ENCODE results near the gene GATA2.

GATA2 gene

DNA sequence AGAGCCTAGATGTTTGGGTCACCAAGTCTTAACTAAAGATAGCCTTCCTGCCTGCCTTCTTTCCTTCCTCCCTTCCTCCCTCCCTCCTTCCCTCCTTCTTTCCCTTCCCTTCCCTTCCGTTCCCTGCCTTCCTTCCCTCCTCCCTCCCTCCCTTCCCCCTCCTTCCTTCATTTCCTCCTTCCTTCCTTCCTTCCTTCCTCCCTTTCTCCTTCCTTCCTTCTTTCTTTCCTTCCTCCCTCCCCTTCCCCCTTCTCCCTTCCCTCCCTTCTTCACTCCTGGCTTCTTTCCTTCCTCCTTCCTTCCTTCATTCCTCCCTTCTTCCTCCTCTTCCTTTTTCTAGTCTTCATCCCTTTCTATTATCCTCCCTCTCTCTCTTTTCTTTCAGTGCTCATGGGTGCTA is 28.3 kb downstream of the GATA2 start:
- no peak overlapping the region for H3K9ac ChIP-seq (ENCODE audit: low read depth, low read length, poor library complexity, severe bottlenecking)
- no peaks in the 10 kb centered on the region for H3K27me3 ChIP-seq (ENCODE audit: insufficient read depth, low read length, poor library complexity, severe bottlenecking)
- H4K20me1 ChIP-seq (ENCODE audit: insufficient read depth, low read length, poor library complexity, severe bottlenecking) = no peaks in the 10 kb centered on the region
- H3K4me2 ChIP-seq (ENCODE audit: low read depth, low read length, poor library complexity, severe bottlenecking) = no peak overlapping the region
- peaks cover 8% of the 10 kb centered on the region for H3K4me1 ChIP-seq (ENCODE audit: insufficient read depth, low read length, poor library complexity, severe bottlenecking)
- H3K4me3 ChIP-seq (ENCODE audit: low read length, poor library complexity, severe bottlenecking) = no peak overlapping the region
- H3F3A ChIP-seq (ENCODE audit: low read depth) = no peaks in the 10 kb centered on the region
- no peak for TF ChIP-seq EZH2phosphoT487 (IDR thresholded peaks at IDR 0.05; ENCODE audit: borderline replicate concordance)
- no peak for TF ChIP-seq CTCF (conservative IDR thresholded peaks at IDR 0.05; ENCODE audit: low read length)
- H3K9me3 ChIP-seq (ENCODE audit: insufficient read depth, low read depth, low read length) = no peaks in the 10 kb centered on the region
- H2AFZ ChIP-seq (ENCODE audit: low read length) = no peak overlapping the region
- no peaks in the 10 kb centered on the region for H3K36me3 ChIP-seq (ENCODE audit: insufficient read depth, low read length)
- no peaks in the 10 kb centered on the region for H3K79me2 ChIP-seq (ENCODE audit: insufficient read depth, low read length)
- H3K9me2 ChIP-seq (replicated peaks; ENCODE audit: low read depth, low read length) = no peaks in the 10 kb centered on the region

DNA sequence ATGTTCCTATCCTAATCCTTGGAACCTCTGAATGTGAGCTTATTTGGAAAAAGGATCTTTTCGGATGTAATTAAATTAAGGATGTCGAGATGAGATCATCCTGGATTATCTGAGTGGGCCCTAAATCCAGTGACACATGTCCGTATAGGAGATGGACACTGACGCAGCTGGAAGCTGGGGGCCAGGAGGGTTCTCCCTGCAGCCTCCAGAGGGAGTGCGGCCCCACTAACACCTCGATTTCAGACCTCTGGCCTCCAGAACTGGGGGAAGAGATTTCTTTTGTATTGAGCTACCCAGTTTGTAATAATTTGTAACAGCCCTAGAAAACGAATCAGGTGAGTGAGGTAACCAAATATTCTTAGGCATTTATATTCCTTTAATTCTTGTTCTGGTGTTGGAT is 28.8 kb downstream of the GATA2 start:
- Histone ChIP-seq H3K4me1 (ENCODE audit: insufficient read depth, low read length, poor library complexity, severe bottlenecking) (peaks cover 7% of the 10 kb centered on the region), H3K36me3 (ENCODE audit: insufficient read depth, low read length) (no peaks in the 10 kb centered on the region), H3F3A (ENCODE audit: low read depth) (no peaks in the 10 kb centered on the region), H4K20me1 (ENCODE audit: insufficient read depth, low read length, poor library complexity, severe bottlenecking) (no peaks in the 10 kb centered on the region), H3K9me3 (ENCODE audit: insufficient read depth, low read depth, low read length) (no peaks in the 10 kb centered on the region), H3K9ac (ENCODE audit: low read depth, low read length, poor library complexity, severe bottlenecking) (no peak overlapping the region), H3K79me2 (ENCODE audit: insufficient read depth, low read length) (no peaks in the 10 kb centered on the region), H3K4me2 (ENCODE audit: low read depth, low read length, poor library complexity, severe bottlenecking) (no peak overlapping the region), H3K4me3 (ENCODE audit: low read length, poor library complexity, severe bottlenecking) (no peak overlapping the region), H2AFZ (ENCODE audit: low read length) (no peak overlapping the region), H3K27me3 (ENCODE audit: insufficient read depth, low read length, poor library complexity, severe bottlenecking) (no peaks in the 10 kb centered on the region), H3K9me2 (replicated peaks; ENCODE audit: low read depth, low read length) (no peaks in the 10 kb centered on the region)
- TF ChIP-seq CTCF (conservative IDR thresholded peaks at IDR 0.05; ENCODE audit: low read length) (peak; percentile 14; the same call in 1 of the 2 replicates), EZH2phosphoT487 (IDR thresholded peaks at IDR 0.05; ENCODE audit: borderline replicate concordance) (no peak)

DNA sequence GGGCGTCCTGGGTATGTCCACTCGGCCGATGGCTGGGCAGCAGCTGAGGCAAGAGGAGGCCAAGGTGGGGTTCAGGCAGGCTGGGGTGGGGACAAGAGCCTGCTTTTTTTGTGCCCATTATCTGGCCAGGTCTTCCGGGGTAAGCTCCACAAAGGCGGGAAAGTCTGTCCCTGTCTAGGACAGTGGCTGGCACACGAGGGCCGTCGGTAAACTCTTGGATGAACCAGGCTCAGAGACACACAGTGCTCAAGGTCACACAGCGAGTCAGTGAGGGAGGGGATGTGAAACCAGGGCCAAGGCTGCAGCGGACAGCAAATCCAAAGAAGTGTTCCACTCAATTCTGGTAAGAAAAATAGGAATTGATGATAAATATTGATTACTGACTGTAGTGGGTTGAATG is 29.2 kb downstream of the GATA2 start:
- no peak overlapping the region for H3K4me2 ChIP-seq (ENCODE audit: low read depth, low read length, poor library complexity, severe bottlenecking)
- no peak overlapping the region for H2AFZ ChIP-seq (ENCODE audit: low read length)
- no peak overlapping the region for H3K4me3 ChIP-seq (ENCODE audit: low read length, poor library complexity, severe bottlenecking)
- H3K9me3 ChIP-seq (ENCODE audit: insufficient read depth, low read depth, low read length) = no peaks in the 10 kb centered on the region
- TF ChIP-seq CTCF (conservative IDR thresholded peaks at IDR 0.05; ENCODE audit: low read length) (no peak), EZH2phosphoT487 (IDR thresholded peaks at IDR 0.05; ENCODE audit: borderline replicate concordance) (no peak)
- H3F3A ChIP-seq (ENCODE audit: low read depth) = no peaks in the 10 kb centered on the region
- H3K36me3 ChIP-seq (ENCODE audit: insufficient read depth, low read length) = no peaks in the 10 kb centered on the region
- H3K9me2 ChIP-seq (replicated peaks; ENCODE audit: low read depth, low read length) = no peaks in the 10 kb centered on the region
- peaks cover 5% of the 10 kb centered on the region for H3K4me1 ChIP-seq (ENCODE audit: insufficient read depth, low read length, poor library complexity, severe bottlenecking)
- H3K27me3 ChIP-seq (ENCODE audit: insufficient read depth, low read length, poor library complexity, severe bottlenecking) = no peaks in the 10 kb centered on the region
- no peak overlapping the region for H3K9ac ChIP-seq (ENCODE audit: low read depth, low read length, poor library complexity, severe bottlenecking)
- no peaks in the 10 kb centered on the region for H4K20me1 ChIP-seq (ENCODE audit: insufficient read depth, low read length, poor library complexity, severe bottlenecking)
- no peaks in the 10 kb centered on the region for H3K79me2 ChIP-seq (ENCODE audit: insufficient read depth, low read length)

All from Loucy (cell line).